Choroid plexus epithelial cell (primary cell): ENCODE results near the gene LHFPL6.

Source experiments
- DNase-seq: peaks from one replicate; pipeline ENCODE4 v3.0.0-alpha.2; 2010; ENCODE audit warnings: low read depth
- H3K4me3 ChIP-seq: 2 replicates; pipeline ENCODE4 v1.5.1; 2011; ENCODE audit warnings: low read depth, mild to moderate bottlenecking, control low read depth, low read length, moderate library complexity
- TF ChIP-seq, protein P1 (sequence below): conservative IDR thresholded peaks from 2 replicates; pipeline ENCODE4 v1.5.1; 2011; ENCODE audit warnings: low read depth, mild to moderate bottlenecking, control low read depth, inconsistent platforms, low read length, moderate library complexity

LHFPL6 gene

DNA sequence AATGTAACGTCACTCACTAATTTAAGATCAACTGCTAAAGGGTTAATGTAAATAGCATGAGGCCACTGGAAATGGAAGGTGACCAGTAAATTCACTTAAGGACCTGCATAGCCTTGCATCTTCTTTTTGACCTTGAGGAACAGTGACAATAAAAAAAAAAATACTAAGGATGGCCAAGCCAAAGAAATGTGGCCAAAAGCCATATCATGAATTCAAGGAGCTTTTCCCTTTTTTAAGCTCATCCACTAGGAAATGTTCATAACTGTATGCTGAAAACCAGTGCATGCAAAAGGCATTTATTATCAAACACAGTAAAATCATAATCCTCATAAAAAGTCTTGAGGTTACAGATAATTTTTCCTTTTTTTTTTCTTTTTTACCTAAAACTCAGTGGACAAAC is 77.5 kb downstream of the LHFPL6 start:
- TF ChIP-seq, protein P1, sequence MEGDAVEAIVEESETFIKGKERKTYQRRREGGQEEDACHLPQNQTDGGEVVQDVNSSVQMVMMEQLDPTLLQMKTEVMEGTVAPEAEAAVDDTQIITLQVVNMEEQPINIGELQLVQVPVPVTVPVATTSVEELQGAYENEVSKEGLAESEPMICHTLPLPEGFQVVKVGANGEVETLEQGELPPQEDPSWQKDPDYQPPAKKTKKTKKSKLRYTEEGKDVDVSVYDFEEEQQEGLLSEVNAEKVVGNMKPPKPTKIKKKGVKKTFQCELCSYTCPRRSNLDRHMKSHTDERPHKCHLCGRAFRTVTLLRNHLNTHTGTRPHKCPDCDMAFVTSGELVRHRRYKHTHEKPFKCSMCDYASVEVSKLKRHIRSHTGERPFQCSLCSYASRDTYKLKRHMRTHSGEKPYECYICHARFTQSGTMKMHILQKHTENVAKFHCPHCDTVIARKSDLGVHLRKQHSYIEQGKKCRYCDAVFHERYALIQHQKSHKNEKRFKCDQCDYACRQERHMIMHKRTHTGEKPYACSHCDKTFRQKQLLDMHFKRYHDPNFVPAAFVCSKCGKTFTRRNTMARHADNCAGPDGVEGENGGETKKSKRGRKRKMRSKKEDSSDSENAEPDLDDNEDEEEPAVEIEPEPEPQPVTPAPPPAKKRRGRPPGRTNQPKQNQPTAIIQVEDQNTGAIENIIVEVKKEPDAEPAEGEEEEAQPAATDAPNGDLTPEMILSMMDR = no peak
- no peak overlapping the region for H3K4me3 ChIP-seq
- DNase-seq = no peak

DNA sequence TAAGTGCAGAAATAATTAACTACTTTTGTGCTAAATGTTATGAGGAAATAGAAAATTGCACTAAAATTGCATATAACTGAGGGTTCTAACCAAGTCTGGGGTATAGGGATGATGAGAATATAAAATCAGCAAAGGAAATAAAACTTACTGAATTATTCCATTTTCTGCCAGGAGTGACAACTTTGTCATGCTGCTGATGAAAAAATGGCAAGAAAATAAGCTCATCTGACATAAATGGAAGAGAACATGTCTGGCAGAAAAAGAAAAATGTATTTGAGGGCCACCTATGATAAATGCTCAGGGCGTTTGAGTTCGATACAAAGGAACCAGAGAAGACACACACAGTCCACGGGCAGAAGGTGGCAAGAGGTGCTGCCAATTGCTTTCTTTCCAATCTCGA is 78.2 kb downstream of the LHFPL6 start:
- DNase-seq = no peak

DNA sequence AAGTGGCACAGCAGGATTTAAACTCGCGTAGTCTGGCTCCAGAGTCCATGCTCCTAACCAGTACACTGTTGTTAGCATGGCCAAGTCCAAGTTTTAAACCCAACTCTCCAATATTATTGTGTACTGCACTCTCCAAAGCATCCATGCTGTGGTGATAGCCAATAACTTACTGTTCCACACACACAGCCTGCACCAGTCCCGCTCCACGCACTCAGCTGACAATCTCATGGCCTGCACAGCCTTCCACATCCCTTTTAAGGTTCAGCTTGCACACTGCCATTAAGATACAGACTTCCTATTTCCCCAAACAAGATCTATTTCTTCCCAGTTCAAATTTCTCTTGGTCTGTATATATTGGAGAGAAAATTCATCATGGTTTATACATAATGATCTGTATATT is 80.7 kb downstream of the LHFPL6 start:
- DNase-seq = no peak
- TF ChIP-seq, protein P1 = no peak
- H3K4me3 ChIP-seq = no peak overlapping the region

More for the DNA sequence above, 78.2 kb downstream of the LHFPL6 start:
- TF ChIP-seq, protein P1 = no peak
- H3K4me3 ChIP-seq = no peak overlapping the region

DNA sequence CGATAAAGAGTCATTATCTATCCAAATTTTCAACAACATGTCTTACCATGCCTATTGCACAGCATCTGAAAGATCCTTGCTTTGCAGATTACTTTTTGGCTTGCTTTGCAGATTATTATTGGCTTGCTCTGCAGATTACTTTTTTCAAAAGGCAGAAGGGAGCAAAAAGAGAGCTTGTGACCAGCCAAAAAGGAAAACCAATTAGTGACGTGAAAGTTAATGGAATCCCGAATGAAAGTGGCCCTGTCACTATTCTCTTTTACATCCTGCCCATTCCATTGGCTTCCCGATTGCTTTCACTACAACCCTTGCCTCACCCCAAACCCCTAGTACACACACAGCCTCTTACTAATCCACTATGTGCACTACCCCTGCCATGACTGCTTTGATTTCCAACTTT is 81.3 kb downstream of the LHFPL6 start:
- DNase-seq = no peak
- no peak overlapping the region for H3K4me3 ChIP-seq
- TF ChIP-seq, protein P1 = no peak

DNA sequence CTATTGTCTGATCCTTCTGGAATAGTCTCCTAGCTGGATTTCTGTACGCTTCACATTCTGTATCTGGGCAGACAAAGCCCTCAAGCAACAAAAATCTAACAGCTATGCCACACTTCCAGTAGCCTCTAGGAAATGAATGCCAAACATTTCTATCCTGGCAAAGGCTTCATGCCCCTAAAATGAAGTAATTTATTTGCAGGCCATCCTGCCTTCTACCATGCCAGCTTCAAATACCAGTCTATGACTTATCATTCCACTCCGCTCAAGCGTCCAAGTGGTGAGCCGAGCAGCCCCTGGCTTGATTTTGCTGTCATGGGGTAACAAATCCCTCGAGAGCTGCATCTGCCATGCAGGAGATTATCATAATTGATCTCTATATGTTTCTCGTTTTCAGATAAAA is 86.9 kb downstream of the LHFPL6 start:
- TF ChIP-seq, protein P1 = no peak
- DNase-seq = no peak

DNA sequence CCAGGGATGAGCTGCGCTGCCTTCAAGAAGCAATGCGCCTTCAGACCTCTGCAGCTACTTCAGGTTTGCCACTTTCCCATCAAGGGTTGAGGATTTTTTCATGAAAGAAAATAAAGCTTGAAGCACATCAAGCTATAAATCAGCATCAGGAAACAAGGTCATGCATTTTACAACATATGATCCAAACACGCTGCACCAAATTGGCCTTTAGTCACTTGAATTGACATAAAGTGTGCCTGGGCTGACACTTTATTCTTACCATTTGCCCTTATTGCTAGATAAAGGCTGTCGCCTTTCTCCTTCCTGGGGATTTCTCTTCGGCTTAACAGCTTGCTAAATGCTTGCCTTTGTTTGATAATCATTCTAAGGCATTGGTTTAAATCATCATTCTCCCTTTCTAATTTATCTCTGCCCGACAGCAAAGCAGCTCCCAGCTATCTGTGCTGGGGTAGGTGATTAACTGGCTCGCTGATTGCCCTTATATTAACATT is 87.7 kb downstream of the LHFPL6 start:
- TF ChIP-seq, protein P1 = no peak
- no peak for DNase-seq
- H3K4me3 ChIP-seq = no peak overlapping the region

More for the DNA sequence above, 86.9 kb downstream of the LHFPL6 start:
- no peak overlapping the region for H3K4me3 ChIP-seq

DNA sequence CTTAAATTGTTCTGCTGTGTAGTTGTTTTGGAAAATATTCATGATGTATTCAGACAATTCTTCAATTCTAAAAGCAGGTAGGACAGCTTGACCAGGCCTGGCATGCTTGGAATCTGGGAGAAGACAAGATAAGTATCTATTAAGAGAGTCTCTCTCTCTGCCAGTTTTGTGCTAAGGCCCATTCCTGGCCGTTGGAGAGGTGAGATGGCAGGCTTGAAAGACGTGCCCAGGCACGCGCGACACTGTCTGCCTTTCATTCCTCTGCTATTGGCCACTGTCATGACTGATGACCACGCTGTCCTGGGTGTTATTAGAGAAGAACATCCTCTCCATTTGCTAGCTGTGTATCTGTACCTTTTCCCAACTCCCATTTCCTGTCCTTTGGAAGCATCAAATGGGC is 90.3 kb downstream of the LHFPL6 start:
- TF ChIP-seq, protein P1 = no peak
- DNase-seq = no peak
- no peak overlapping the region for H3K4me3 ChIP-seq
